ENCODE data around the gene NOTCH1.

Gene NOTCH1

DNA sequence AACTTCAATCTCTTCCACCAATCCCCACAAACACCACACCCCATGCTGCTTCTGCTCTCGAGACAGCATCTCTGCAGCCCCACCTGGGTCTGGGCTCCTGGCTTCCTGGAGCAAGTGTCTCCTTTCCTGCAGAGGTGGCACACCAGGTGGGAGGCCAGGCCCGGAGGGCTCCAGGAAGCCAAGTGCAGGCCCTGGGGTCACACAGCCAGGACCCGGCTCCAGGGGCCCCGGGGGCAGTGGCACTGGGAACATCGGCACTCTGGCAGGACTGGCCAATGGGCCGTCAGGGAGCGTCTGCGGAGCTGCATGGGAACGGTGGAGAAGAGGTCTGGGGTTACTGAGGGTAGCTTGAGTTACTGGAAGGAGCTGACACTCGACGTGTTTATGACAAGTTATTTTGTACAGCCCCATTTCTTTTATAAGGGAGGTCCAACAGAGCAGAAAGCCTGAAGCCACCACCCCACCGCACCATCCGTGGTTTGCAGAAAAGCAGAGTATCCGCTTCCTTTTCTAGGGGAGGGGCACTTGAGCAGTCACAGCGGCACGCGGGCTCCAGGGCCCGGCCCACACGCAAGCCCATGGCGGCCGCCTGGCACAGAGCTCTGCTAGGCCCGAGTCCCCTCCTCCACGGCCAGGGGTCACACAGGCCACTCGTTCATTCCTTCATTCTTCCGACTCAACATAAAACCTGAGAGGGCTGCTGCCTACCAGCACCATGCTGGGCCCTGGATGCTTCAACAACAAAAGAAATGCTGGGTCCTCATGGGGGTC, 91.6 kb downstream of the NOTCH1 start:
- no peaks in the 10 kb centered on the region for H3K27me3 ChIP-seq (ENCODE audit: insufficient read depth, low read length, poor library complexity)
- H4K8ac ChIP-seq (ENCODE audit: low read depth, low read length) = no peak overlapping the region
- H4K5ac ChIP-seq (ENCODE audit: low read length) = no peak overlapping the region
- H2BK120ac ChIP-seq (ENCODE audit: low read depth, low read length) = no peak overlapping the region
- no peak overlapping the region for H2AK5ac ChIP-seq (ENCODE audit: low read length)
- no peaks in the 10 kb centered on the region for H3K4me1 ChIP-seq (ENCODE audit: control insufficient read depth, low read depth, low read length)
- H3K4me3 ChIP-seq (ENCODE audit: low read length) = no peak overlapping the region
- no peak overlapping the region for H3K4ac ChIP-seq (ENCODE audit: low read depth, low read length)
- DNase-seq = no peak
- no peak overlapping the region for H3K23ac ChIP-seq (ENCODE audit: low read length)
- no peak overlapping the region for H3K56ac ChIP-seq (ENCODE audit: low read length)
- H3K79me1 ChIP-seq (ENCODE audit: low read length) = no peaks in the 10 kb centered on the region
- no peaks in the 10 kb centered on the region for H3K79me2 ChIP-seq (ENCODE audit: control insufficient read depth, insufficient read depth, low read length)
- H3K27ac ChIP-seq (ENCODE audit: low read depth, low read length) = no peak overlapping the region
- H3K36me3 ChIP-seq (ENCODE audit: control insufficient read depth, insufficient read depth, low read length) = peaks cover 29% of the 10 kb centered on the region
- no peak overlapping the region for H2BK5ac ChIP-seq (ENCODE audit: low read length)
- no peak overlapping the region for H3K18ac ChIP-seq (ENCODE audit: low read length)
- H3K9ac ChIP-seq (ENCODE audit: low read length) = no peak overlapping the region
- H3K4me2 ChIP-seq (ENCODE audit: low read length) = no peak overlapping the region
- no CpG with 5 or more reads among the region's 25 CpGs for WGBS (ENCODE audit: extremely low coverage, insufficient coverage, low lambda C conversion rate)
- H2BK15ac ChIP-seq (replicated peaks; ENCODE audit: low read depth) = no peak overlapping the region

DNA sequence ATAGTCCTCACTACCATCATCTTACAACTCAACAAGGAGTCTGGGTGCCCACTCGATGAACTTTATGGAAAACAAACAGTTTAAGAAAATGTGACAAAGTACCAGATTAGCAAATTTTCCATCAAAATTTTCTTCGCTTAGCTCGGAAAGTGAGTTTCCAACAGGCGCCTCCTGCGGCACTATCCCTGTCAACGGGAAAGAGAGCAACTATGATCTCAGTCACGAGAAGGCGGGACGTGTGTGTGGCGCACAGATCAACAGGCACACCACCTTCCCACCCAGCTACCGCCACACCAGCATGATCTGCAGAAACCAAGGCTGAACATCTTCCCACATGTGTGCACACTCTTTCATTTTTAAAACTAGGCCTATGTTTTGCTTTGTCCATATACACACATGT, 92.5 kb downstream of the NOTCH1 start:
- Histone ChIP-seq H2BK5ac (ENCODE audit: low read length) (no peak overlapping the region), H3K79me1 (ENCODE audit: low read length) (no peaks in the 10 kb centered on the region), H3K36me3 (ENCODE audit: control insufficient read depth, insufficient read depth, low read length) (peaks cover 25% of the 10 kb centered on the region), H4K8ac (ENCODE audit: low read depth, low read length) (no peak overlapping the region), H3K79me2 (ENCODE audit: control insufficient read depth, insufficient read depth, low read length) (no peaks in the 10 kb centered on the region), H3K23ac (ENCODE audit: low read length) (no peak overlapping the region), H3K9ac (ENCODE audit: low read length) (no peak overlapping the region), H2BK15ac (replicated peaks; ENCODE audit: low read depth) (no peak overlapping the region), H3K4me1 (ENCODE audit: control insufficient read depth, low read depth, low read length) (no peaks in the 10 kb centered on the region), H3K56ac (ENCODE audit: low read length) (no peak overlapping the region), H3K4me3 (ENCODE audit: low read length) (no peak overlapping the region), H3K27me3 (ENCODE audit: insufficient read depth, low read length, poor library complexity) (no peaks in the 10 kb centered on the region), H4K5ac (ENCODE audit: low read length) (no peak overlapping the region), H3K18ac (ENCODE audit: low read length) (no peak overlapping the region), H3K4me2 (ENCODE audit: low read length) (no peak overlapping the region), H2BK120ac (ENCODE audit: low read depth, low read length) (no peak overlapping the region), H2AK5ac (ENCODE audit: low read length) (no peak overlapping the region), H3K4ac (ENCODE audit: low read depth, low read length) (no peak overlapping the region), H3K27ac (ENCODE audit: low read depth, low read length) (no peak overlapping the region)
- DNase-seq = no peak
- WGBS (ENCODE audit: extremely low coverage, insufficient coverage, low lambda C conversion rate) = no CpG with 5 or more reads among the region's 11 CpGs

DNA sequence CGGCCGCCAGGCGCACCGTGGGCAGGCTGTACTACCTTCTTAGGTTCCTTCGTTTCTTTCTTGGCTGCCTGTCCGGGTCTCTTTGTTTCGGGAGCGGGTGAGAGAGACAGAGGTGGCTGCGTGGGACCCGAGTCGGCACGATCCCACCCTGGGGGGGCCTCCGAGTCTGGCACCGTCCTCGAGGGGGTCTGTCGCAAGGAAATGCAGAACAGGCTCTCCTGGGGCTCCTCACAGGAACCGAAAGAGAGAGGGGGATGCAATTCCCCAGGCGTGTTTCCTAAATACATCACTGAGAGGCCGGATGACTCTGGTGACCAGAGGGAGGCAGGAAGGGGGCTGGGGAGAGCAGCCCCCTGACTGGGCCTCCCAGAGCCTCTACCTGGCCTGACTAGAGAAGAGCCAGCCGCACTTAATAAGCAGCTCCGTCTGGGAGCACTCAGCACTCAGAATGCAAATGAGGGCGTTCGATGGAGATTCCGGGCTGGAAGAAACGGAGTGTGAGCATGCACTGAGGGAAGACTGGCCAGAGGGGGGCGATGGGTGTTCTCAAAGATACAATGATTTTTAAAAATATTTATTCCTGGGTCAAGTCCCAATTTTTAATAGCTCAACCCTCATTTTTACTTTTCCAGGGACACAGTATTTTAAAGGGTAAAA, 94.5 kb downstream of the NOTCH1 start:
- Histone ChIP-seq H3K18ac (ENCODE audit: low read length) (no peak overlapping the region), H3K23ac (ENCODE audit: low read length) (no peak overlapping the region), H3K4me1 (ENCODE audit: control insufficient read depth, low read depth, low read length) (no peaks in the 10 kb centered on the region), H3K36me3 (ENCODE audit: control insufficient read depth, insufficient read depth, low read length) (peaks cover 32% of the 10 kb centered on the region), H4K5ac (ENCODE audit: low read length) (no peak overlapping the region), H3K4me3 (ENCODE audit: low read length) (no peak overlapping the region), H2BK120ac (ENCODE audit: low read depth, low read length) (no peak overlapping the region), H3K79me1 (ENCODE audit: low read length) (no peaks in the 10 kb centered on the region), H3K4ac (ENCODE audit: low read depth, low read length) (no peak overlapping the region), H2AK5ac (ENCODE audit: low read length) (no peak overlapping the region), H3K4me2 (ENCODE audit: low read length) (no peak overlapping the region), H3K56ac (ENCODE audit: low read length) (no peak overlapping the region), H2BK15ac (replicated peaks; ENCODE audit: low read depth) (no peak overlapping the region), H3K27me3 (ENCODE audit: insufficient read depth, low read length, poor library complexity) (no peaks in the 10 kb centered on the region), H3K79me2 (ENCODE audit: control insufficient read depth, insufficient read depth, low read length) (no peaks in the 10 kb centered on the region), H4K8ac (ENCODE audit: low read depth, low read length) (no peak overlapping the region), H2BK5ac (ENCODE audit: low read length) (no peak overlapping the region), H3K27ac (ENCODE audit: low read depth, low read length) (no peak overlapping the region), H3K9ac (ENCODE audit: low read length) (no peak overlapping the region)
- DNase-seq = peak; percentile 10
- WGBS (ENCODE audit: extremely low coverage, insufficient coverage, low lambda C conversion rate) = no CpG with 5 or more reads among the region's 26 CpGs

DNA sequence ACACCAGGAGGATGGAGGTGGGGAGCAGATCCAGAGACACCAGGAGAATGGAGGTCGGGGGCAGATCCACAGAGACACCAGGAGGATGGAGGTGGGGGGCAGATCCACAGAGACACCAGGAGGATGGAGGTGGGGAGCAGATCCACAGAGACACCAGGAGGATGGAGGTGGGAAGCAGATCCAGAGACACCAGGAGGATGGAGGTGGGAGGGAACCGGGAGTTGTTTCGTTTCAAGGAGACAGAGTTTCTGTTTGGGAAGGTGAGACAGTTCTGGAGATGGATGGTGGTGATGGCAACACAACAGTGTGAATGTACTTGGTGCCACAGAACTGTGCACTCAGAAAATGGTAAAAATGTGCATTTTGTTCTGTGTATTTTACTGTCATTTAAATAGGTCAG, 97.2 kb downstream of the NOTCH1 start:
- Histone ChIP-seq H2AK5ac (ENCODE audit: low read length) (no peak overlapping the region), H3K23ac (ENCODE audit: low read length) (no peak overlapping the region), H3K79me1 (ENCODE audit: low read length) (no peaks in the 10 kb centered on the region), H2BK5ac (ENCODE audit: low read length) (no peak overlapping the region), H3K36me3 (ENCODE audit: control insufficient read depth, insufficient read depth, low read length) (peaks cover 22% of the 10 kb centered on the region), H3K27me3 (ENCODE audit: insufficient read depth, low read length, poor library complexity) (no peaks in the 10 kb centered on the region), H3K56ac (ENCODE audit: low read length) (no peak overlapping the region), H4K8ac (ENCODE audit: low read depth, low read length) (no peak overlapping the region), H3K27ac (ENCODE audit: low read depth, low read length) (no peak overlapping the region), H3K4me2 (ENCODE audit: low read length) (no peak overlapping the region), H4K5ac (ENCODE audit: low read length) (no peak overlapping the region), H3K4ac (ENCODE audit: low read depth, low read length) (no peak overlapping the region), H3K18ac (ENCODE audit: low read length) (no peak overlapping the region), H3K9ac (ENCODE audit: low read length) (no peak overlapping the region), H2BK120ac (ENCODE audit: low read depth, low read length) (no peak overlapping the region), H3K79me2 (ENCODE audit: control insufficient read depth, insufficient read depth, low read length) (no peaks in the 10 kb centered on the region), H3K4me1 (ENCODE audit: control insufficient read depth, low read depth, low read length) (no peaks in the 10 kb centered on the region), H3K4me3 (ENCODE audit: low read length) (no peak overlapping the region), H2BK15ac (replicated peaks; ENCODE audit: low read depth) (no peak overlapping the region)
- WGBS (ENCODE audit: extremely low coverage, insufficient coverage, low lambda C conversion rate) = no CpG with 5 or more reads among the region's 3 CpGs
- no peak for DNase-seq

DNA sequence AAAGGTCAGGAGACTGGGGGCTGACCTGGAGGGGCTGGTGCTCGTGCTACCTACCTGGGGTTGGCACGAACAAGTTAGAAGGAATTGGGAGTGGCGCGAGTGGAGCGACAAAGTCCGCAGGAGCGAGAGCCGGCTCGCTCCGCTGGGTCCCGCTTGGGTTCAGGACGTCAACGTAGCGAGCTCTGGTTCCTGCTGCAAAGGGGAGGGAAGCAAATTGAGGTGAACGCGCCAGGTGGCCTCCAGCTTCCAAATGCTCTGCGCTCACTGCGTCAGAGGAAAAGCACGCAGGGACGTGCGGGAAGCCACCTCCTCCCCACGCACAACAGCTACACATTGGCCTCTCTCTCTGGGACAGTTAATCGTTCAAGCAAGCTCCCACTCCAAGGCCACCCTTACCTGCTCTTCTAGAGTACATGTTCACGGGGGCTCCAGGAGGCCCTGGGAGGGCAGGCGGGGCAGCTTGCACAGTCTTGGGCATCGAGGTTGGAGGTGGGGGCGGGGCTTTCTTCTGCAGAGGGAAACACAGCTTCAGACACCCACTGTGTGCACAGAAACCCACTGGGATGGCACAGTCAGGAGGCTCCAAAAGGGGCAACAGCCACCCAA, 98.6 kb downstream of the NOTCH1 start:
- no CpG with 5 or more reads among the region's 27 CpGs for WGBS (ENCODE audit: extremely low coverage, insufficient coverage, low lambda C conversion rate)
- no peak overlapping the region for H3K27ac ChIP-seq (ENCODE audit: low read depth, low read length)

More for the DNA sequence above, 98.6 kb downstream of the NOTCH1 start:
- Histone ChIP-seq H2BK5ac (ENCODE audit: low read length) (no peak overlapping the region), H3K4me2 (ENCODE audit: low read length) (no peak overlapping the region), H3K27me3 (ENCODE audit: insufficient read depth, low read length, poor library complexity) (no peaks in the 10 kb centered on the region), H2BK120ac (ENCODE audit: low read depth, low read length) (no peak overlapping the region), H2AK5ac (ENCODE audit: low read length) (no peak overlapping the region), H3K79me1 (ENCODE audit: low read length) (no peaks in the 10 kb centered on the region), H4K5ac (ENCODE audit: low read length) (no peak overlapping the region), H3K56ac (ENCODE audit: low read length) (no peak overlapping the region), H3K4me3 (ENCODE audit: low read length) (no peak overlapping the region), H3K4me1 (ENCODE audit: control insufficient read depth, low read depth, low read length) (no peaks in the 10 kb centered on the region), H3K4ac (ENCODE audit: low read depth, low read length) (no peak overlapping the region), H3K36me3 (ENCODE audit: control insufficient read depth, insufficient read depth, low read length) (peaks cover 19% of the 10 kb centered on the region), H3K9ac (ENCODE audit: low read length) (no peak overlapping the region), H3K18ac (ENCODE audit: low read length) (no peak overlapping the region), H4K8ac (ENCODE audit: low read depth, low read length) (no peak overlapping the region), H3K79me2 (ENCODE audit: control insufficient read depth, insufficient read depth, low read length) (no peaks in the 10 kb centered on the region), H2BK15ac (replicated peaks; ENCODE audit: low read depth) (no peak overlapping the region), H3K23ac (ENCODE audit: low read length) (no peak overlapping the region)
- no peak for DNase-seq

Measured in mesendoderm (in vitro differentiated cells).